IMR-90 (cell line): ENCODE measurements around the gene RGR.

Source experiments
- POLR2A ChIP-seq: IDR thresholded peaks from 2 replicates; pipeline ENCODE4 v1.6.1; 2012; ENCODE audit warnings: mild to moderate bottlenecking, low read depth, low read length
- RCOR1 ChIP-seq: IDR thresholded peaks from 2 replicates; pipeline ENCODE4 v1.6.1; 2012; ENCODE audit warnings: mild to moderate bottlenecking, low read length, improper control_type of control experiment; ENCODE audit not compliant: insufficient replicate concordance
- TF ChIP-seq, protein P1 (sequence below): conservative IDR thresholded peaks from 2 replicates; pipeline ENCODE4 v1.5.1; 2012; ENCODE audit warnings: mild to moderate bottlenecking, low read depth, low read length, improper control_type of control experiment

DNA sequence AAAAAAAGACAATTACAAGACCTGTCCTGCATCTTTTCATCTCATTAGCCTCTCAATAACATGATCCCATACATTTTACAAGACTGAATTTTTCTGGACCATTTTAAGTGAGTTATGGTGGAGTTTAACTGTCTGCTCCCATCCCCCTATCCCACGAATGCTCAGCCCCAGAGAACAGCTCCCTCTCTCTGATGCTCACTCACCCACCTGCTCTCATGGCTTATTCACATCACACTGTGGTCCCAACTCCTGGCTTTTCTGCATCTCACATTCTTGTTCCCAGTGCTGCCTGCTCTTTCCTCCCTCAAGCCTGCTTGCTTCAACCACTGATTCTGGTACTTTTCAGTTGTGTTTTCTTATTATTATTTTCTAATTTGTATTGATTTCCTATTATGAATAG lies 63.2 kb downstream of the RGR start:
- TF ChIP-seq RCOR1 = no peak
- TF ChIP-seq, protein P1, sequence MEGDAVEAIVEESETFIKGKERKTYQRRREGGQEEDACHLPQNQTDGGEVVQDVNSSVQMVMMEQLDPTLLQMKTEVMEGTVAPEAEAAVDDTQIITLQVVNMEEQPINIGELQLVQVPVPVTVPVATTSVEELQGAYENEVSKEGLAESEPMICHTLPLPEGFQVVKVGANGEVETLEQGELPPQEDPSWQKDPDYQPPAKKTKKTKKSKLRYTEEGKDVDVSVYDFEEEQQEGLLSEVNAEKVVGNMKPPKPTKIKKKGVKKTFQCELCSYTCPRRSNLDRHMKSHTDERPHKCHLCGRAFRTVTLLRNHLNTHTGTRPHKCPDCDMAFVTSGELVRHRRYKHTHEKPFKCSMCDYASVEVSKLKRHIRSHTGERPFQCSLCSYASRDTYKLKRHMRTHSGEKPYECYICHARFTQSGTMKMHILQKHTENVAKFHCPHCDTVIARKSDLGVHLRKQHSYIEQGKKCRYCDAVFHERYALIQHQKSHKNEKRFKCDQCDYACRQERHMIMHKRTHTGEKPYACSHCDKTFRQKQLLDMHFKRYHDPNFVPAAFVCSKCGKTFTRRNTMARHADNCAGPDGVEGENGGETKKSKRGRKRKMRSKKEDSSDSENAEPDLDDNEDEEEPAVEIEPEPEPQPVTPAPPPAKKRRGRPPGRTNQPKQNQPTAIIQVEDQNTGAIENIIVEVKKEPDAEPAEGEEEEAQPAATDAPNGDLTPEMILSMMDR = no peak
- TF ChIP-seq POLR2A = no peak
